SU-DHL-6 (cell line): ENCODE results near the gene DCLRE1C.

Experiments
- H2AFZ ChIP-seq: fragments of 200-600 bp; sonication (generic); 2 replicates; pipeline ENCODE4 v1.6.1; 2014; ENCODE audit warnings: low read depth, mild to moderate bottlenecking, moderate library complexity, mixed read lengths, antibody characterized with exemption, low read length; ENCODE audit not compliant: severe bottlenecking
- H3F3A ChIP-seq: fragments of 200-600 bp; shearing (Covaris generic); 2 replicates; pipeline ENCODE4 v1.6.0; 2016; ENCODE audit warnings: antibody characterized with exemption, mild to moderate bottlenecking; ENCODE audit not compliant: insufficient read depth
- H3K27ac ChIP-seq: fragments of 200-600 bp; sonication (generic); 2 replicates; pipeline ENCODE4 v1.5.1; 2016; ENCODE audit warnings: low read depth, mild to moderate bottlenecking, low read length, moderate library complexity, mixed read lengths
- H3K27me3 ChIP-seq: fragments of 200-600 bp; sonication (generic), shearing (Covaris generic); 2 replicates; pipeline ENCODE4 v1.6.0; 2014; ENCODE audit warnings: mild to moderate bottlenecking, low read length
- H3K36me3 ChIP-seq: fragments of 200-600 bp; sonication (generic); 2 replicates; pipeline ENCODE4 v1.6.1; 2014; ENCODE audit warnings: mild to moderate bottlenecking, low read length, mixed read lengths
- H3K4me2 ChIP-seq: fragments of 300-600, 200-600 bp; shearing (Covaris generic), sonication (generic); 2 replicates; pipeline ENCODE4 v1.6.0; 2014; ENCODE audit warnings: low read length, low read depth, mild to moderate bottlenecking; ENCODE audit not compliant: poor library complexity, severe bottlenecking
- H3K4me3 ChIP-seq: fragments of 200-600 bp; sonication (generic); 2 replicates; pipeline ENCODE4 v1.5.1; 2014; ENCODE audit warnings: antibody characterized with exemption, low read length, mild to moderate bottlenecking, mixed read lengths; ENCODE audit not compliant: insufficient read depth, poor library complexity, severe bottlenecking
- H3K79me2 ChIP-seq: fragments of 200-600 bp; sonication (generic); 2 replicates; pipeline ENCODE4 v1.6.1; 2014; ENCODE audit warnings: mild to moderate bottlenecking, low read length, moderate library complexity; ENCODE audit not compliant: insufficient read depth
- H3K9ac ChIP-seq: fragments of 200-600 bp; sonication (generic); 2 replicates; pipeline ENCODE4 v1.7.0; 2014; ENCODE audit warnings: mild to moderate bottlenecking, low read length
- H3K9me2 ChIP-seq: fragments of 200-600 bp; sonication (generic); replicated peaks from 2 replicates; pipeline ENCODE4 v1.6.1; 2014; ENCODE audit warnings: low read length; ENCODE audit not compliant: insufficient read depth
- H3K9me3 ChIP-seq: fragments of 200-600 bp; sonication (generic); 2 replicates; pipeline ENCODE4 v1.6.1; 2014; ENCODE audit warnings: low read length, mixed read lengths; ENCODE audit not compliant: insufficient read depth
- H4K20me1 ChIP-seq: fragments of 200-600 bp; sonication (generic); 2 replicates; pipeline ENCODE4 v1.6.1; 2014; ENCODE audit warnings: low read depth, mild to moderate bottlenecking, antibody characterized with exemption, low read length, moderate library complexity, mixed read lengths
- EZH2phosphoT487 ChIP-seq: fragments of 200-600 bp; sonication (generic), shearing (Covaris generic); conservative IDR thresholded peaks from 2 replicates; pipeline ENCODE4 v1.6.1; 2018; ENCODE audit warnings: mild to moderate bottlenecking, antibody characterized with exemption, low read length, moderate library complexity, mixed read lengths
- TF ChIP-seq, protein P1 (sequence below): fragments of 200-600 bp; sonication (generic); IDR thresholded peaks from one replicate; pipeline ENCODE4 v1.5.1; 2017; ENCODE audit warnings: antibody characterized with exemption, mild to moderate bottlenecking, low read length, moderate library complexity; ENCODE audit not compliant: insufficient read depth, poor library complexity, severe bottlenecking

Gene DCLRE1C

GRCh38 chr10:14930610-14931009 is 23.3 kb downstream of the DCLRE1C start:
- peaks cover 3% of the 10 kb centered on the region; the same call in 1 of the 2 replicates for H3F3A ChIP-seq
- H3K27me3 ChIP-seq: no peaks in the 10 kb centered on the region
- no peak overlapping the region for H3K4me3 ChIP-seq
- no peaks in the 10 kb centered on the region; the same call in 1 of the 2 replicates for H3K79me2 ChIP-seq
- TF ChIP-seq, protein P1, sequence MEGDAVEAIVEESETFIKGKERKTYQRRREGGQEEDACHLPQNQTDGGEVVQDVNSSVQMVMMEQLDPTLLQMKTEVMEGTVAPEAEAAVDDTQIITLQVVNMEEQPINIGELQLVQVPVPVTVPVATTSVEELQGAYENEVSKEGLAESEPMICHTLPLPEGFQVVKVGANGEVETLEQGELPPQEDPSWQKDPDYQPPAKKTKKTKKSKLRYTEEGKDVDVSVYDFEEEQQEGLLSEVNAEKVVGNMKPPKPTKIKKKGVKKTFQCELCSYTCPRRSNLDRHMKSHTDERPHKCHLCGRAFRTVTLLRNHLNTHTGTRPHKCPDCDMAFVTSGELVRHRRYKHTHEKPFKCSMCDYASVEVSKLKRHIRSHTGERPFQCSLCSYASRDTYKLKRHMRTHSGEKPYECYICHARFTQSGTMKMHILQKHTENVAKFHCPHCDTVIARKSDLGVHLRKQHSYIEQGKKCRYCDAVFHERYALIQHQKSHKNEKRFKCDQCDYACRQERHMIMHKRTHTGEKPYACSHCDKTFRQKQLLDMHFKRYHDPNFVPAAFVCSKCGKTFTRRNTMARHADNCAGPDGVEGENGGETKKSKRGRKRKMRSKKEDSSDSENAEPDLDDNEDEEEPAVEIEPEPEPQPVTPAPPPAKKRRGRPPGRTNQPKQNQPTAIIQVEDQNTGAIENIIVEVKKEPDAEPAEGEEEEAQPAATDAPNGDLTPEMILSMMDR: no peak
- no peak for TF ChIP-seq EZH2phosphoT487
- H4K20me1 ChIP-seq: no peaks in the 10 kb centered on the region
- H3K9ac ChIP-seq: no peak overlapping the region
- H3K27ac ChIP-seq: no peak overlapping the region
- H3K9me2 ChIP-seq: no peaks in the 10 kb centered on the region
- no peak overlapping the region for H2AFZ ChIP-seq
- H3K4me2 ChIP-seq: no peak overlapping the region
- peaks cover 36% of the 10 kb centered on the region for H3K36me3 ChIP-seq
- H3K9me3 ChIP-seq: no peaks in the 10 kb centered on the region

GRCh38 chr10:14926722-14927416 is 27.0 kb downstream of the DCLRE1C start:
- Histone ChIP-seq H3K4me2 (no peak overlapping the region), H3K27ac (no peak overlapping the region), H3F3A (peaks cover 3% of the 10 kb centered on the region; the same call in 1 of the 2 replicates), H3K4me3 (no peak overlapping the region), H3K9me2 (no peaks in the 10 kb centered on the region), H3K79me2 (no peaks in the 10 kb centered on the region), H3K36me3 (peaks cover 50% of the 10 kb centered on the region), H3K9me3 (no peaks in the 10 kb centered on the region), H3K9ac (no peak overlapping the region), H3K27me3 (no peaks in the 10 kb centered on the region), H2AFZ (no peak overlapping the region), H4K20me1 (no peaks in the 10 kb centered on the region)
- TF ChIP-seq, protein P1: no peak
- no peak for TF ChIP-seq EZH2phosphoT487

- Histone ChIP-seq H3K9ac (no peak overlapping the region), H3K9me3 (no peaks in the 10 kb centered on the region), H3K27ac (no peak overlapping the region), H3K27me3 (no peaks in the 10 kb centered on the region), H3K36me3 (peaks cover 56% of the 10 kb centered on the region), H2AFZ (no peak overlapping the region), H3K79me2 (no peaks in the 10 kb centered on the region), H3K4me3 (no peak overlapping the region), H3K4me2 (no peak overlapping the region), H3K9me2 (no peaks in the 10 kb centered on the region), H4K20me1 (no peaks in the 10 kb centered on the region), H3F3A (peaks cover 3% of the 10 kb centered on the region; the same call in 1 of the 2 replicates)
- TF ChIP-seq, protein P1: no peak
- no peak for TF ChIP-seq EZH2phosphoT487
Observed at GRCh38 chr10:14926061-14926470, 27.8 kb downstream of the DCLRE1C start.
